Measurements from ENCODE around the gene ELMOD3. TPM values are rescaled to one million over a fixed set of nuclear protein-coding genes. Genes with fewer than 3 reads are reported as not detected.

Gene ELMOD3
- total and polyA plus RNA-seq, 7 donors, result 16.0 to 33.2 (median 18.9) TPM

DNA sequence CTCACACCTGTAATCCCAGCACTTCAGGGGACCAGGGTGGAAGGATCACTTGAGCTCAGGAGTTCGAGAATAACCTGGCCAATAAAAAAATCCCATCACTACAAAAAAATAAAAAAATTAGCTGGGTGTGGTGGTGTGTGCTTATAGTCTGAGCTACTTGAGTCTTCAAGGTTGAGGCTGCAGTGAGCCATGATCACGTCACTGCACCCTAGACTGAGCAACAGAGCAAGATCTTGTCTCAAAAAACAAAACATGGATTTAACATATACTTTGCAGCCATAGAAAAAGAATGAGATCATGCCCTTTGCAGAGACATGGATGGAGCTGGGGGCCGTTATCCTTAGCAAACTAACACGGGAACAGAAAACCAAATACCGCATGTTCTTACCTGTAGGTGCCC, 86.2 kb downstream of the ELMOD3 start:
- Histone ChIP-seq H3K9me3 (no peaks in the 10 kb centered on the region), H3K4me1 (peaks cover 21% of the 10 kb centered on the region), H3K27ac (no peak overlapping the region), H3K4me3 (no peak overlapping the region), H3K27me3 (ENCODE audit: insufficient read depth in 3 of 3, low read length in 2 of 3) (no peaks in the 10 kb centered on the region), H3K36me3 (ENCODE audit: insufficient read depth in 1 of 2, low read depth in 1 of 2) (no peaks in the 10 kb centered on the region)
- WGBS, 3 donors, result 93 to 96% (median 95%) methylated on average over 5 of the region's 5 CpGs
- intact Hi-C loops (cut with DNase I), result no loop called here
- ATAC-seq (no peak), DNase-seq (no peak)
- TF ChIP-seq, protein P1, sequence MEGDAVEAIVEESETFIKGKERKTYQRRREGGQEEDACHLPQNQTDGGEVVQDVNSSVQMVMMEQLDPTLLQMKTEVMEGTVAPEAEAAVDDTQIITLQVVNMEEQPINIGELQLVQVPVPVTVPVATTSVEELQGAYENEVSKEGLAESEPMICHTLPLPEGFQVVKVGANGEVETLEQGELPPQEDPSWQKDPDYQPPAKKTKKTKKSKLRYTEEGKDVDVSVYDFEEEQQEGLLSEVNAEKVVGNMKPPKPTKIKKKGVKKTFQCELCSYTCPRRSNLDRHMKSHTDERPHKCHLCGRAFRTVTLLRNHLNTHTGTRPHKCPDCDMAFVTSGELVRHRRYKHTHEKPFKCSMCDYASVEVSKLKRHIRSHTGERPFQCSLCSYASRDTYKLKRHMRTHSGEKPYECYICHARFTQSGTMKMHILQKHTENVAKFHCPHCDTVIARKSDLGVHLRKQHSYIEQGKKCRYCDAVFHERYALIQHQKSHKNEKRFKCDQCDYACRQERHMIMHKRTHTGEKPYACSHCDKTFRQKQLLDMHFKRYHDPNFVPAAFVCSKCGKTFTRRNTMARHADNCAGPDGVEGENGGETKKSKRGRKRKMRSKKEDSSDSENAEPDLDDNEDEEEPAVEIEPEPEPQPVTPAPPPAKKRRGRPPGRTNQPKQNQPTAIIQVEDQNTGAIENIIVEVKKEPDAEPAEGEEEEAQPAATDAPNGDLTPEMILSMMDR (IDR thresholded peaks at IDR 0.05), result no peak

Other genes starting within 250 kb of the ELMOD3 start
- 10 to 100 TPM in 1 of 4 donors, 1 to 10 TPM in 3; 5.3 to 13.3 (median 8.0) TPM for gene TCF7L1, start 221.4 kb upstream of the ELMOD3 start, total RNA-seq
- gene TCF7L1, start 221.4 kb upstream of the ELMOD3 start, polyA plus RNA-seq, result 1 to 10 TPM; 2.1 to 6.1 (median 5.6) TPM
- 10 to 100 TPM; 35.0 to 43.0 (median 36.9) TPM for gene TGOLN2, start 26.8 kb upstream of the ELMOD3 start, total RNA-seq
- 10 to 100 TPM; 14.3 to 51.7 (median 21.9) TPM for gene TGOLN2, start 26.8 kb upstream of the ELMOD3 start, polyA plus RNA-seq
- gene RETSAT, start 241 bp upstream of the ELMOD3 start, total RNA-seq, result 100 to 1,000 TPM in 1 of 4 donors, 10 to 100 TPM in 3; 28.3 to 115 (median 63.3) TPM
- 10 to 100 TPM; 36.9 to 74.3 (median 45.6) TPM for gene RETSAT, start 241 bp upstream of the ELMOD3 start, polyA plus RNA-seq
- gene CAPG, start 55.6 kb downstream of the ELMOD3 start, total RNA-seq, result 10 to 100 TPM in 1 of 4 donors, 1 to 10 TPM in 3; 4.2 to 11.1 (median 8.6) TPM
- gene CAPG, start 55.6 kb downstream of the ELMOD3 start, polyA plus RNA-seq, result 10 to 100 TPM in 1 of 3 donors, 1 to 10 TPM in 2; 2.8 to 10.2 (median 6.6) TPM
- 1 to 10 TPM in 1 of 4 donors, under 1 TPM in 2, not detected in 1; 0.48 to 1.4 (median 0.62) TPM for gene SH2D6, start 63.9 kb downstream of the ELMOD3 start, total RNA-seq
- 1 to 10 TPM in 1 of 3 donors, under 1 TPM in 2; 0.25 to 1.1 (median 0.77) TPM for gene SH2D6, start 63.9 kb downstream of the ELMOD3 start, polyA plus RNA-seq
- 100 to 1,000 TPM; 127 to 356 (median 183) TPM for gene MAT2A, start 184.4 kb downstream of the ELMOD3 start, total RNA-seq
- 100 to 1,000 TPM in 2 of 3 donors, 10 to 100 TPM in 1; 55.9 to 252 (median 134) TPM for gene MAT2A, start 184.4 kb downstream of the ELMOD3 start, polyA plus RNA-seq
- 10 to 100 TPM; 20.1 to 25.3 (median 22.1) TPM for gene GGCX, start 206.7 kb downstream of the ELMOD3 start, total RNA-seq
- gene GGCX, start 206.7 kb downstream of the ELMOD3 start, polyA plus RNA-seq, result 10 to 100 TPM; 19.0 to 35.6 (median 30.7) TPM
- 10 to 100 TPM; 11.7 to 15.7 (median 12.4) TPM for gene VAMP8, start 222.8 kb downstream of the ELMOD3 start, total RNA-seq
- gene VAMP8, start 222.8 kb downstream of the ELMOD3 start, polyA plus RNA-seq, result 10 to 100 TPM; 16.6 to 25.4 (median 23.2) TPM
- 10 to 100 TPM; 58.1 to 95.0 (median 83.2) TPM for gene VAMP5, start 229.7 kb downstream of the ELMOD3 start, total RNA-seq
- gene VAMP5, start 229.7 kb downstream of the ELMOD3 start, polyA plus RNA-seq, result 100 to 1,000 TPM; 106 to 149 (median 128) TPM
- gene RNF181, start 241.0 kb downstream of the ELMOD3 start, total RNA-seq, result 100 to 1,000 TPM in 1 of 4 donors, 10 to 100 TPM in 3; 84.7 to 107 (median 90.0) TPM
- gene RNF181, start 241.0 kb downstream of the ELMOD3 start, polyA plus RNA-seq, result 100 to 1,000 TPM; 156 to 212 (median 184) TPM
- gene TMEM150A, start 247.9 kb downstream of the ELMOD3 start, total RNA-seq, result 10 to 100 TPM; 20.1 to 54.3 (median 30.9) TPM
- 10 to 100 TPM; 17.4 to 82.6 (median 40.3) TPM for gene TMEM150A, start 247.9 kb downstream of the ELMOD3 start, polyA plus RNA-seq